H9 (cell line): Measurements from ENCODE around the gene RERE. TPM values are rescaled to one million over a fixed set of nuclear protein-coding genes. Genes with fewer than 3 reads are reported as not detected.

Experiments used
- DNase-seq: peaks from one replicate; pipeline ENCODE4 v3.0.0-alpha.2; 2017
- H2AFZ ChIP-seq: one replicate; pipeline ENCODE4 v1.6.1; 2013; ENCODE audit warnings: mild to moderate bottlenecking, low read length, control low read depth, moderate library complexity
- H2AK5ac ChIP-seq: 2 replicates; pipeline ENCODE4 v1.6.1; 2013; ENCODE audit warnings: low read length, control low read depth, mixed read lengths; ENCODE audit not compliant: insufficient read length
- H2BK120ac ChIP-seq: one replicate; pipeline ENCODE4 v1.6.1; 2013; ENCODE audit warnings: low read depth, mild to moderate bottlenecking, low read length, control low read depth, inconsistent platforms; ENCODE audit not compliant: poor library complexity, severe bottlenecking
- H2BK12ac ChIP-seq: 2 replicates; pipeline ENCODE4 v1.6.1; 2013; ENCODE audit warnings: low read length, control low read depth, mixed read lengths, low read depth; ENCODE audit not compliant: insufficient read length
- H2BK15ac ChIP-seq: 2 replicates; pipeline ENCODE4 v1.6.1; 2013; ENCODE audit warnings: low read depth, low read length, control low read depth
- H2BK20ac ChIP-seq: one replicate; pipeline ENCODE4 v1.6.1; 2013; ENCODE audit warnings: low read depth, mild to moderate bottlenecking, low read length, control low read depth, inconsistent platforms; ENCODE audit not compliant: poor library complexity, severe bottlenecking
- H2BK5ac ChIP-seq: 2 replicates; pipeline ENCODE4 v1.6.1; 2013; ENCODE audit warnings: low read length, control low read depth, mixed read lengths; ENCODE audit not compliant: insufficient read length
- H3K14ac ChIP-seq: 2 replicates; pipeline ENCODE4 v1.6.1; 2013; ENCODE audit warnings: low read length, control low read depth; ENCODE audit not compliant: insufficient read depth
- H3K18ac ChIP-seq: 2 replicates; pipeline ENCODE4 v1.6.1; 2013; ENCODE audit warnings: low read depth, mild to moderate bottlenecking, mixed read lengths, low read length, control low read depth; ENCODE audit not compliant: insufficient read length
- H3K23ac ChIP-seq: 2 replicates; pipeline ENCODE4 v1.6.1; 2013; ENCODE audit warnings: low read length, control low read depth, mixed read lengths, low read depth; ENCODE audit not compliant: insufficient read length
- H3K23me2 ChIP-seq: 2 replicates; pipeline ENCODE4 v1.6.1; 2013; ENCODE audit warnings: low read depth, mild to moderate bottlenecking, mixed read lengths, low read length, control low read depth; ENCODE audit not compliant: insufficient read length, poor library complexity, severe bottlenecking
- H3K27ac ChIP-seq: 2 replicates; pipeline ENCODE4 v1.5.1; 2013; ENCODE audit warnings: low read length, control low read depth, mixed read lengths, low read depth; ENCODE audit not compliant: insufficient read length
- H3K27me3 ChIP-seq: 2 replicates; pipeline ENCODE4 v1.6.1; 2013; ENCODE audit warnings: low read length, control low read depth, inconsistent platforms; ENCODE audit not compliant: insufficient read depth
- H3K4ac ChIP-seq: 2 replicates; pipeline ENCODE4 v1.6.1; 2013; ENCODE audit warnings: low read depth, mild to moderate bottlenecking, control low read depth, inconsistent platforms, low read length, moderate library complexity
- H3K4me1 ChIP-seq: 2 replicates; pipeline ENCODE4 v1.6.1; 2013; ENCODE audit warnings: low read length, control low read depth, inconsistent platforms; ENCODE audit not compliant: insufficient read depth
- H3K4me2 ChIP-seq: 2 replicates; pipeline ENCODE4 v1.6.1; 2013; ENCODE audit warnings: low read length, control low read depth, mixed read lengths; ENCODE audit not compliant: insufficient read length, insufficient read depth
- H3K56ac ChIP-seq: 2 replicates; pipeline ENCODE4 v1.6.1; 2013; ENCODE audit warnings: low read depth, mild to moderate bottlenecking, mixed read lengths, low read length, control low read depth; ENCODE audit not compliant: insufficient read length
- H3K79me1 ChIP-seq: 2 replicates; pipeline ENCODE4 v1.6.1; 2013; ENCODE audit warnings: low read depth, mild to moderate bottlenecking, moderate library complexity, low read length, control low read depth, inconsistent platforms; ENCODE audit not compliant: insufficient read depth, poor library complexity, severe bottlenecking
- H3K79me2 ChIP-seq: 2 replicates; pipeline ENCODE4 v1.6.1; 2013; ENCODE audit warnings: low read length, control low read depth, inconsistent platforms; ENCODE audit not compliant: insufficient read depth
- H3K9ac ChIP-seq: 2 replicates; pipeline ENCODE4 v1.6.1; 2013; ENCODE audit warnings: low read length, control low read depth, mixed read lengths; ENCODE audit not compliant: insufficient read length; ENCODE audit errors: extremely low read depth
- H3K9me3 ChIP-seq: one replicate; pipeline ENCODE4 v1.6.1; 2013; ENCODE audit warnings: low read depth, low read length, inconsistent platforms; ENCODE audit not compliant: control insufficient read depth
- H3T11ph ChIP-seq: one replicate; pipeline ENCODE4 v1.6.1; 2013; ENCODE audit warnings: mild to moderate bottlenecking, low read length, control low read depth, inconsistent platforms
- H4K20me1 ChIP-seq: one replicate; pipeline ENCODE4 v1.6.1; 2013; ENCODE audit not compliant: control insufficient read depth, insufficient read length, insufficient read depth
- H4K5ac ChIP-seq: 2 replicates; pipeline ENCODE4 v1.6.1; 2013; ENCODE audit warnings: low read depth, mild to moderate bottlenecking, mixed read lengths, low read length, control low read depth; ENCODE audit not compliant: insufficient read length
- H4K8ac ChIP-seq: replicated peaks from 2 replicates; pipeline ENCODE4 v1.6.1; 2013; ENCODE audit warnings: low read length, control low read depth, mixed read lengths, low read depth; ENCODE audit not compliant: insufficient read length
- H4K91ac ChIP-seq: 2 replicates; pipeline ENCODE4 v1.6.1; 2013; ENCODE audit warnings: low read depth, mild to moderate bottlenecking, moderate library complexity, mixed read lengths, low read length, control low read depth; ENCODE audit not compliant: insufficient read length
- H3K27ac Mint-ChIP-seq, 3 experiments: 2 replicates in 2 of 3; 3 replicates in 1 of 3; pipeline ENCODE4 v1.8.0; 2020 to 2021; ENCODE audit warnings: mixed read lengths in 3 of 3, mild to moderate bottlenecking in 1 of 3, moderate library complexity in 1 of 3
- H3K27me3 Mint-ChIP-seq: 2 replicates; pipeline ENCODE4 v1.8.0; 2021; ENCODE audit warnings: low read depth, mild to moderate bottlenecking, moderate library complexity, mixed read lengths
- H3K36me3 Mint-ChIP-seq, 3 experiments: 2 replicates in 2 of 3; 3 replicates in 1 of 3; pipeline ENCODE4 v1.8.0; 2020 to 2021; ENCODE audit warnings: low read depth in 3 of 3, mixed read lengths in 3 of 3; ENCODE audit not compliant: insufficient read depth in 1 of 3
- H3K4me1 Mint-ChIP-seq, 2 experiments: 2 replicates each; pipeline ENCODE4 v1.8.0; 2020; ENCODE audit warnings: mixed read lengths in 2 of 2
- H3K4me3 Mint-ChIP-seq, 2 experiments: 2 replicates in 1 of 2; 3 replicates in 1 of 2; pipeline ENCODE4 v1.8.0; 2020 to 2021; ENCODE audit warnings: mild to moderate bottlenecking in 2 of 2, mixed read lengths in 2 of 2, moderate library complexity in 1 of 2
- H3K9me3 Mint-ChIP-seq, 2 experiments: 2 replicates in 1 of 2; 3 replicates in 1 of 2; pipeline ENCODE4 v1.8.0; 2020; ENCODE audit warnings: mild to moderate bottlenecking in 2 of 2, mixed read lengths in 2 of 2, moderate library complexity in 1 of 2
- WGBS: extraction: QIAGEN DNeasy Blood & Tissue Kit; methylation state at CpG from one replicate; pipeline ENCODE4 v1.1.7; 2013; ENCODE audit warnings: missing lambda C conversion rate, low lambda C conversion rate, mixed read lengths; ENCODE audit not compliant: insufficient read length; ENCODE audit errors: extremely low coverage; 5-methylcytosine and 5-hydroxymethylcytosine counted together
- total RNA-seq: library from RNA; stranded (reverse); gene quantifications from 2 replicates; pipeline ENCODE4 v1.2.1, GENCODE V29; 2021
- TF ChIP-seq, protein P1 (sequence below): fragments of 200-600 bp; sonication (generic); conservative IDR thresholded peaks from 3 replicates; pipeline ENCODE4 v1.8.0; 2021; ENCODE audit warnings: antibody characterized with exemption, mild to moderate bottlenecking

Gene RERE
- total RNA-seq, 1 experiment from 2014 or later: 103 TPM

DNA sequence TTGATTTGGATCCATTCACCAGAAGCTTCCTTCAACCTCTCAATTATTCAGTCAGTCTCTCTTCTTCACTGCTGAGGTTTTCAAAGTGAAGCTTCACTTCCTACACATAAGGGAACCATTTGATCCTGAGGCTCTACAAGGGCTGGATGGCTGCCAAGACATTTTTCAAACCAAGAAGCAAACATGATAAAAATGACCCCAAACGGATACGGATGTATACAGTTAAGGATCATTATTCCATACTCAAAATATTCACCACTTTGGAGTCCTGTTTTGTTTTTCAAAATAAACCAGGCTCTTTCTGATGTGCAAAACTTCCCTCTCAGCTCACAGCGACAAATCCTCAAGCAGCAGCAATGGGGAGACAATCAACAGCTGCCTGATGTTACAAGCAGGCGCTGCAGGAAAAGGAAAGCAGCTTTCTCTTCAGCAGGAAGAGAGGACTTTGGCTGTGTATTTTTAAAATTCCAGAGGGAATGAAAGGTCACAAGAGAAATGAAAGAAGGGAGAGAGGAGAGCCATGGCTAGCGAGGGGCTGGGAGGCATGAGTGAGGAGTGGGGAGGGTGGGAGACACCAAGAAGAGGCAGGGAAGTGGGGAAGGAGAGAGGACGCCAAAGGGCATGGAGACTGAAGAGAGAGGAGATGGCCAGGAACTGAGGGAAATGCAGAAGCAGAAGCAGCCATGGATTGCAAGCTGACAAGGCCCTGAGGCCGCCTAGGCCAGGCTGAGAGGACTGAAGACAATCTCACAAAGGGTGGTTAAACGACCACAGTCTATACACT lies 354.1 kb downstream of the RERE start:
- TF ChIP-seq, protein P1, sequence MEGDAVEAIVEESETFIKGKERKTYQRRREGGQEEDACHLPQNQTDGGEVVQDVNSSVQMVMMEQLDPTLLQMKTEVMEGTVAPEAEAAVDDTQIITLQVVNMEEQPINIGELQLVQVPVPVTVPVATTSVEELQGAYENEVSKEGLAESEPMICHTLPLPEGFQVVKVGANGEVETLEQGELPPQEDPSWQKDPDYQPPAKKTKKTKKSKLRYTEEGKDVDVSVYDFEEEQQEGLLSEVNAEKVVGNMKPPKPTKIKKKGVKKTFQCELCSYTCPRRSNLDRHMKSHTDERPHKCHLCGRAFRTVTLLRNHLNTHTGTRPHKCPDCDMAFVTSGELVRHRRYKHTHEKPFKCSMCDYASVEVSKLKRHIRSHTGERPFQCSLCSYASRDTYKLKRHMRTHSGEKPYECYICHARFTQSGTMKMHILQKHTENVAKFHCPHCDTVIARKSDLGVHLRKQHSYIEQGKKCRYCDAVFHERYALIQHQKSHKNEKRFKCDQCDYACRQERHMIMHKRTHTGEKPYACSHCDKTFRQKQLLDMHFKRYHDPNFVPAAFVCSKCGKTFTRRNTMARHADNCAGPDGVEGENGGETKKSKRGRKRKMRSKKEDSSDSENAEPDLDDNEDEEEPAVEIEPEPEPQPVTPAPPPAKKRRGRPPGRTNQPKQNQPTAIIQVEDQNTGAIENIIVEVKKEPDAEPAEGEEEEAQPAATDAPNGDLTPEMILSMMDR: no peak
- Histone ChIP-seq H3K14ac (peak overlapping the region; percentile 79; the same call in 1 of the 2 replicates), H2BK15ac (no peak overlapping the region), H3K4me2 (no peak overlapping the region), H3K79me2 (0 out of 2 replicates have a peak, but pooled peaks cover 2% of the 10 kb centered on the region), H3K4ac (no peak overlapping the region), H3K56ac (no peak overlapping the region), H3K9me3 (no peaks in the 10 kb centered on the region), H3T11ph (no peak overlapping the region), H2AFZ (no peak overlapping the region), H3K23me2 (no peaks in the 10 kb centered on the region), H2BK12ac (no peak overlapping the region), H3K79me1 (no peaks in the 10 kb centered on the region), H3K4me1 (peaks cover 20% of the 10 kb centered on the region; the same call in 1 of the 2 replicates), H2BK5ac (peak overlapping the region; percentile 80), H2BK120ac (no peak overlapping the region), H3K27me3 (no peaks in the 10 kb centered on the region; the same call in 1 of the 2 replicates), H2AK5ac (peak overlapping the region; percentile 62), H3K27ac (peak overlapping the region; percentile 78), H4K20me1 (no peaks in the 10 kb centered on the region), H2BK20ac (no peak overlapping the region), H4K8ac (no peak overlapping the region), H3K9ac (peak overlapping the region; percentile 55), H3K18ac (no peak overlapping the region), H4K5ac (no peak overlapping the region), H3K23ac (no peak overlapping the region), H4K91ac (no peak overlapping the region)
- Mint-ChIP-seq H3K27me3 (no peaks in the 10 kb centered on the region), H3K27ac (peak overlapping the region; percentile 97 to 99 (median 99)), H3K4me3 (peak overlapping the region in 1 of 2 experiments; percentile 57; a peak in 3 of 5 replicates), H3K36me3 (peaks cover 0 to 8% (median 3%) of the 10 kb centered on the region in 3 experiments; a peak in 3 of 7 replicates), H3K9me3 (no peaks in the 10 kb centered on the region), H3K4me1 (peaks cover 77 to 81% of the 10 kb centered on the region in 2 experiments)
- DNase-seq: no peak
- WGBS: no CpG with 5 or more reads among the region's 8 CpGs
